ENCODE results near the gene MVB12B.

The MVB12B gene

DNA sequence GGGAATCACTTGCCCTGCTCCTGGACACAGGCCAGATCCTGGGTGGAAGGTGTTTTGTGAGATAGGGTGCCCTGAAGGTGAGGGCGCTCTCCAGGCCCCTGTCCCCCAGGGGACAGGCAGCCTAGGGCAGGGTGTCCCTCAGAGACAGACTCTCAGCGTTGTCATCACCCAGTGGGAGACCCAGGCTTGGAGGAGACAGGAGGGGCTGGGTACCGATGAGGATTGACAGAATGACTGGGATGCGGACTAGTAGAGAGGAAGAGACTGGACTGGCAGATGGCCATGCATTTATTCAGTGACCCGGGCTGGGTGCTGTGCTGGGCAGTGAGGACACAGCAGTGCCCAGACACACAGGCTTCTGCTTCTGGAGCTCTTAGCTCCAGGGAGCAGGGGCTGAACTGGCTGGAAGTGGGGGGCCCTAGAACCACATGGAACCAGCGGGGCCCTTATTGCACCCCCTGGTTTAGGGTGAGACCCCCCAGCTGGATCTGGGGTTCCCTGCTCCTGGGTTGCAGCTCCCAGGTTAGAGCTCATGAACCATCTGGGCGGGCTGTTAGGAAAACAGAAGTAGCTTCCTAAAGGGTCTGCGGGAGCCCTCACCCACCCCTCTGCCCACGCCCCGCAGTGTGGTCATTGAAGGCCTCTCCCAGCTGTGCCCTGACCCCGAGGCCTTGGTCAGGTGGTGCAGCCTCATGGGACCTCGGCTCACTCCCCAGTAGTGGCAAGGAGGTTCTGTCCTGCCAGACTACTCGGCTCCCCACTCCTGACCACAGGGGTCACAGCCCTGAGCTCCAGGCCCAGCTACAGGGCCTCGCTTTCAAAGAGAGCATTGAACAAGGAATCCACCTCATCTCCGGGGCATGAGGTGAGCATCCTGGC is 170.4 kb downstream of the MVB12B start:
- DNase-seq, result no peak

GRCh38 chr9:126497660-126498275 is 171.1 kb downstream of the MVB12B start:
- no peak for DNase-seq

DNA sequence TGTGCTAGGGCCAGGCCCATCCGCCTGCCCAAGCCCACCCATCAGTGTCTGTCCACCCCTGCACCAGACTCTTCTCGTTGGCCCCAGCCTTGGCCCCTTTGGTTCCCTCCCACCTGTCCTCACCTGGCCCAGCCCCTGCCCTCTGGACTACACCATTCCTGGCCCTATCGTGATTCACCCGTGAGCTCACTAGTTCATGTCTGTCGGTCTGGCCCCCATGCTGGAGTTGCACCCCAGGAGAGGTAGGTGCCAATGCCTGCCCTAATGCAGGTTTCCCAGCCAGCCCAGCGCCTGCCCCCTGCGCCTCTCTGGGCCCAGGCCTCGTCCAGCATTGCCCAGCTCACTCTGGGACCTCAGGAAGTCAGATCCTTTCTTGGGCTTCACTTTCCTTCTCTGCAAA is 171.7 kb downstream of the MVB12B start:
- no peak for DNase-seq

GRCh38 chr9:126499005-126499910 is 172.6 kb downstream of the MVB12B start:
- DNase-seq, result peak; percentile 38 to 43

- DNase-seq, result no peak
Measured at GRCh38 chr9:126499911-126500599, 173.4 kb downstream of the MVB12B start.

GRCh38 chr9:126500600-126501382 is 174.2 kb downstream of the MVB12B start:
- DNase-seq, result peak; percentile 74 to 77

GRCh38 chr9:126501383-126502331 is 175.0 kb downstream of the MVB12B start:
- no peak for DNase-seq

- no peak for DNase-seq
Measured at GRCh38 chr9:126502417-126503332, 176.0 kb downstream of the MVB12B start.

- DNase-seq, result no peak
Measured at GRCh38 chr9:126503333-126504085, 176.9 kb downstream of the MVB12B start.

DNA sequence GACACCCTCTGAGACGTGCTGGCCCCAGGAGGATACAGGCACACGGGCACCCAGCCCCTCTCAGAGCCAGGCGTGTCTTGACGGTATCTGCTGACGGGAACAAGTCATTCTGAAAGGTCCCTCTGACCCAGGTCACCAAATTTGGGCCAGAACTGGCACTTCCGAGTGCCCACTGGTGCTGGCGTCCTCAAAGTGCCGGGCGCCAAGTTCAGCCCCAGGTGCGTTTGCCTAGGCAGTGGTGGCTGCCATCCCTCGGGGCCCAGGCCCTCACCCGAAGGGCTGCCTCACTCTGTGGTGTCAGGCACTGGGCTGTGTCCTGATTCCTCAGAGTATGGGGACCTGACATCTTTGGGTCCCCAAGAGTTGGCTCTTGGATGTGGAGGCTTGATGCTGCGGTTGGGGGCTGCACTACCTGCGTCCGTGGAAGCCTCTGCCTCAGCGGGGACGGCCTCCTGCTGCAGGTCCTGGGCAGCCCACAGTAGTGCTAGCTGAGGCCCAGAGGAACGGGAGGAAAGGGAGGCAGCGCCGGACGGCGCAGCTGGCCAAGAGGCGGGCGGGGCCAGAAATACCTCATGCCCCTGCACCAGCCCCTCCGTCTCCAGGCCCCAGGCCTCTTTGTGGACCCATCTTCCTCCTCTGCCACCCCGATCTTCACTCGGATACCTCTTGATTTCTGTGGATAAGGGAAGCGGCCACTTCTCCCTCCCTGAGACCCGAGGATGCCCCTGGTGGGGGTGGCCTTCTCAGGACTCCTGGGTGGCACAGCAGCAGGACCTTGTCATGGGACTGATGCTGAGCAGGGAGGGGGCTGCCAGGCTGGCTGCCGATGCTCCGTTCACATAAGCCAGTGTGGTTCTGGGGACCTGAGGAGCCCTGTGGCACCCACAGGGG is 177.7 kb downstream of the MVB12B start:
- no peak for DNase-seq

DNA sequence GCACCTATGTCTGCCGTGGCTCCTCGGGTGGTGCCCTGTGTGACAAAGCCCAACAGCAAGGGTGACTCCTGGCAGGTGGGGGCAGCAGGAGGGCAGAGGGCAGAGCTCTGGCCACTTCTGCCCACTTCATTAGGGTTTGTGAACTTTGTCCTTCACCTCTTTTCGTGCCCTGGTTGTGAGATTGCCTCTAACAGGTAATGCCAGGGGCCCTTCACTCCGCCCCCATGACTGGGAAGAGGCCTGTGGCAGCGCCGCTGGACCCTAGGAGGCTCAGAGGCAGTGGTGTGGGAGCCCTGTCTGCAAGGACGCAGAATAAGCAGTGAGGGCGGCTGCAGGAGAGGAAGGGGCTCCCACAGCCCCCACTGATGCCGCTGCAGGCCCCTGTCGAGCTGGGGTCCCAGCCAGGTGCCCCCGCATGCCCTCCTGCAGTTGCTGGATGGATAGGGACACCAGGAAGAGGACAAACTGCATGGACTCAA is 178.4 kb downstream of the MVB12B start:
- DNase-seq, result no peak

GRCh38 chr9:126505697-126506346 is 179.2 kb downstream of the MVB12B start:
- no peak for DNase-seq

DNA sequence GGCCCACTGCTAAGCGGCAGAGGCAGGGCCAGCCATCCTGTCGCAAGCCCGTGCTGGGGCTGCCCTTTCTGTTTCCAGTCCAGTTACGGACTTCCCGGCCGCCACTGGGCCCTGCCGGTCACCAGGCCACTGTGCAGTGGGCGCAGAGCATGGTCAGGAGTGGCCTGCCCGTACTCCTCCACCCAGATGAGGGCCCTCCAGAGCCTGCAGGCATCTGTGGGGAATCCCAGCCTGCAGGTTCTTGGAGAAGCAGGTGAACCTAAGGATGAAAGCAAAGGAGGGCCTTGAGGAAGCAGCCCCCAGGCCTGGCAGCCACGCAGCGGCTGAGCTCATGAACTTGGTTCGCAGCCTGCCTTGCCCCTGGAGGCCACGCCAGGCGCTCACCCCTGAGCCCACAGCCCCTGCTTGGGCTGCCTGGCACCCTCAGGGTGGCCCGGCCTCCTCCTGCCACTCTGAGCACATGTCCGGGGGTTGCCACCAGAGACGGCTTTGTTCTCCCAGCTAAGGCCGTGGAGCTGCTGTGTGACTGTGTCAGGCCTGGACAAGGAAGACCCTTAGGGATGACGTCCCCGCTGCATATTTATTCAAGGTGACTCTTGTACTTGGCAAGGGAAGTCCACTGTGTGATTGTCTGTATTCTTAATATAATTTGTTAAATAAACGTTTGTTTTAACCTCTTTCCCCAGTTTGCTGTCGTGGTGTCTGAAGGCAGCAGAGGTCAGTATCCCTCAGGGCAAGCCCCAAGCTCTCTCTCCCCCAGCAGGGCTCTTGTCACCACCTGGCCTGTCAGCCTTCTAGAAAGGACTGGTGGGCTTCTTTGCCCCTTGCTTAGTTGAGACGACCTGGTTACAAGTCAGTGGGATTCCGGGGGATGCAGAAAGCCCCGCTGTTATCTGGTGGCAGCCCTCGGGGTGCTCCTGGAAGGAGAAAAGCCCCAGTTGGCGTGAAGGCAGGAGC is 180.0 kb downstream of the MVB12B start:
- DNase-seq, result no peak

DNA sequence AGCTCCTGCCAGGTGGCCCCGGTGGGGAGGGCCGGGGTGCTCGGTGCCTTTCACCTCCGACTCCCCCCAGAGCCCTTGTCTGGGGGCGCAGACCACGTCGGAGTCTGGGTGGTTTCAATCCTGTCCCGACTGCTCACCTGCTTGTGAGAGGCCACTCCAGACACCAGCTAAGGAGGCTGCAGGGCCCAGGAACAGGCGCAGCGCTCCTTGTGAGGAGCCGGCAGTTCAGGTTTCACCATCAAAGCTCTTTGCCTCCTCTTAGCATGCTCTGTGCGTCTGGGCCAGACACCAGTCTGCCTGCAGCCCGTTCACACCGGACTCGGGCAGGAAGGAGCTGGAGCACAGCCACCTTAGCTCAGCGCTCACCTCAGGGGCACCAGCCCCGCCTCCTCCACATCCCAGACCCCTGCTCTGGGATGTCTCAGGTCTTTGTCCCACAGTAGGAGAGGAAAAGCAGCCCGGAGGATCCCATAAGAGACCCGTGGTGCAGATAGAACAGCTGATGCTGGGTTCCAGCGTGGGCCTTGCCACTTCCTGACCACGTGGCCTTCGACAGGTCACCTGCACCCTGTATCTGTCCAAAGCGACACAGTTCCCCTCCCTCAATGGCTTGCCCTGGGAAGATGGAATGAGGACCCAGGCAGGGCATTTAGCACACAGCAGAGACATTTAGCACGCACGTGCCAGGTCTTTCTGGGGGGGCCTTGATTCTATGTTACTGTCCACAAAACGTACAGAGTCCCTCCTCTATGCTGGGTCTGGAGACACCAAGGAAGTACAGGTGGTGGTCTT is 180.9 kb downstream of the MVB12B start:
- no peak for DNase-seq

DNA sequence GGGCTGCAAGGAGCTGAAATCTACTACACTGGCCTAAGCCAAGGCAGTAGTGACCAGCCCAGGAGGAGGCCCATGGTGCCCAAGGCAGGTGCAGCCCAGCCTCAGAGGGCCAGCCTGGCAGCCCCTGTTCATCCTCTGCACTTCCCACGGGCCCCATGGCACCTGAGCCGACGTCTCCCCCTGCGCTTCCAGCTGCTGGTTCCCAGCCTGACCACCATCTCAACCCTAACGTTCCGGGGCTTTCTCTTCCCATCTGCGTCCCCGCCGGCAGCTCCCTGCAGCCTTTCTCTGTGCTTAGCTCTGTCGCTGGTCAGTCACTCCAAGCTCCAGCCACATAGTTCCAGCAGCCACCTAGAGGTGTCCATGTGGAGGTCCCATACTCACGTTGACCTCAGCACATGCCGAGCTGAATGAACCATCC is 181.6 kb downstream of the MVB12B start:
- no peak for DNase-seq
